Activated CD4-positive, alpha-beta T cell treated with anti-CD3 and anti-CD28 coated beads, Interleukin-2, amount 10 ng/mL, durations not matched to agents 24 days and 14 days (primary cell): ENCODE measurements around the gene PRMT2. TPM values are rescaled to one million over a fixed set of nuclear protein-coding genes. Genes with fewer than 3 reads are reported as not detected.

ENCODE experiments used
- DNase-seq: peaks from one replicate; pipeline ENCODE4 v3.0.0; 2022
- H3K27ac Mint-ChIP-seq: one replicate; pipeline ENCODE4 v1.8.0; 2022; ENCODE audit warnings: mild to moderate bottlenecking, mixed read lengths
- H3K27me3 Mint-ChIP-seq: one replicate; pipeline ENCODE4 v1.8.0; 2022; ENCODE audit warnings: mixed read lengths
- H3K36me3 Mint-ChIP-seq: one replicate; pipeline ENCODE4 v1.8.0; 2022; ENCODE audit warnings: low read depth, mild to moderate bottlenecking, mixed read lengths
- H3K4me1 Mint-ChIP-seq: one replicate; pipeline ENCODE4 v1.8.0; 2021; ENCODE audit warnings: mixed read lengths
- H3K4me3 Mint-ChIP-seq: one replicate; pipeline ENCODE4 v1.8.0; 2022; ENCODE audit warnings: mild to moderate bottlenecking, moderate library complexity, mixed read lengths
- H3K9me3 Mint-ChIP-seq: one replicate; pipeline ENCODE4 v1.8.0; 2021; ENCODE audit warnings: mixed read lengths
- intact Hi-C: fragments of 100-400 bp; cut with micrococcal nuclease; formaldehyde crosslinking; loops from one replicate; pipeline ENCODE4 v1.15.1; 2023
- total RNA-seq: library from RNA; stranded (reverse); gene quantifications from 2 replicates; pipeline ENCODE4 v1.2.3, GENCODE V29; 2022

The PRMT2 gene
- total RNA-seq, 1 donor from 2014 or later: 56.7 TPM

DNA sequence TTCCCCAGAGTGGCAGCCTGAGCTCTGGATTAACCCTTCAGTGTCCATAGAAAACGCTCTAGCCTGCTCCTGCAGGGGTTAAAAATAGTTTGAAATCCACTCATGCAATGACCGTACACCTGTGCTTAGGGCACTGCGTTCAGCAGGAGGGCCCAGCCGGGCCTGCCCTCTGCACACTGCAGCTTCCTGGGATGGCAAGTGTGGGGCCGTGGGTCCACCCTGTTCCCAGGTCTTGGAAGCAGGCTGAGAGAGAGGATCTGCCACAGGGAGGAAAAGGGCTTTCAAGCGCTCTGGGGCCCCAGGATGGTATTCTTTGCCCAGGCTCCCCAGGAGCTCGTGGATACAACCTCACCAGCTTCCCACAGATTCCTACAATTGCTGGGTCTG is 29.1 kb upstream of the PRMT2 start:
- Mint-ChIP-seq H3K9me3 (no peaks in the 10 kb centered on the region), H3K27me3 (peaks cover 1% of the 10 kb centered on the region), H3K4me3 (peak overlapping the region; percentile 41), H3K27ac (peak overlapping the region; percentile 73), H3K36me3 (no peaks in the 10 kb centered on the region), H3K4me1 (peaks cover 19% of the 10 kb centered on the region)
- intact Hi-C loops: no loop called here
- no peak for DNase-seq

DNA sequence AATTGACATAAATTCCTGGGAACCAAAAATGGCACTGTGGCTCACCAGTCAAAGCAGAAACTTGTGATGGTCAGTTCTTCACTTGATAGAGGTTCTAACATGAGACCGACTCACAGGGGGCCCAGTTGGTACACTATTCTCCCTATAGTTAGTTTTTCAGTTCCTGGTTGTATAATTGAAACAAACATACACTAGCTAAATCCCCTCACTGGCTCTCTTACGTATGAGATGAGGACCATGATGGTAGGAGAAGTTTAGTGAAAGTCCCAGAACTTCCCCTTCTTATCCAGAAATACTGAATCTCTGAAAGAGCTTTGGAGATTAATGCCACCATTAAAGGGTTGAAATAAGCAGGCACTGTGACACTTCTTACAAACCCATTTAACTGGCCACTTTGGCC is 27.8 kb upstream of the PRMT2 start:
- Mint-ChIP-seq H3K36me3 (no peaks in the 10 kb centered on the region), H3K27me3 (peaks cover 1% of the 10 kb centered on the region), H3K27ac (no peak overlapping the region), H3K4me3 (no peak overlapping the region), H3K9me3 (no peaks in the 10 kb centered on the region), H3K4me1 (peaks cover 19% of the 10 kb centered on the region)
- intact Hi-C loops: no loop called here
- no peak for DNase-seq

DNA sequence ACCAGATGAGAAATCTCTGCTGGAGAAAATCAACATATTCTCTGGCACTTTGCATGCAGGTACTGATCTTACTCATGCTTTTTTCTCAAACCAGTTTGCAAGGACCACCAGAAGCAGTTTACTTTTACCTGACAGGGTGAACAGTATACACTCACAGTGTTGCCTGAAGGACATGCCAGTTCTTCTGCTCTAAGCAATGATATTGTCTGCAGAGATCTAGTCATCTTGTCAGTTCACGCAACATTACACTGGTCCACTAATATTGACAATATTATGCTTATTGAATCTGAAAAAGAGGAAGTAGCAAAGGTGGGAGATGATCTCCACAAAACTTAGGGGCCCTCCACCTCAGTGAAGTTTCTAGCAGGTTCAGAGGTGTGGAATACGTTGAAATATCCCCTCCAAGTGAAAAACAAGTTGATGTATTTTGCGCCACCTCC is 26.8 kb upstream of the PRMT2 start:
- Mint-ChIP-seq H3K27me3 (peaks cover 6% of the 10 kb centered on the region), H3K4me1 (peaks cover 19% of the 10 kb centered on the region), H3K36me3 (no peaks in the 10 kb centered on the region), H3K27ac (no peak overlapping the region), H3K4me3 (no peak overlapping the region), H3K9me3 (no peaks in the 10 kb centered on the region)
- intact Hi-C loops: no loop called here
- DNase-seq: no peak

DNA sequence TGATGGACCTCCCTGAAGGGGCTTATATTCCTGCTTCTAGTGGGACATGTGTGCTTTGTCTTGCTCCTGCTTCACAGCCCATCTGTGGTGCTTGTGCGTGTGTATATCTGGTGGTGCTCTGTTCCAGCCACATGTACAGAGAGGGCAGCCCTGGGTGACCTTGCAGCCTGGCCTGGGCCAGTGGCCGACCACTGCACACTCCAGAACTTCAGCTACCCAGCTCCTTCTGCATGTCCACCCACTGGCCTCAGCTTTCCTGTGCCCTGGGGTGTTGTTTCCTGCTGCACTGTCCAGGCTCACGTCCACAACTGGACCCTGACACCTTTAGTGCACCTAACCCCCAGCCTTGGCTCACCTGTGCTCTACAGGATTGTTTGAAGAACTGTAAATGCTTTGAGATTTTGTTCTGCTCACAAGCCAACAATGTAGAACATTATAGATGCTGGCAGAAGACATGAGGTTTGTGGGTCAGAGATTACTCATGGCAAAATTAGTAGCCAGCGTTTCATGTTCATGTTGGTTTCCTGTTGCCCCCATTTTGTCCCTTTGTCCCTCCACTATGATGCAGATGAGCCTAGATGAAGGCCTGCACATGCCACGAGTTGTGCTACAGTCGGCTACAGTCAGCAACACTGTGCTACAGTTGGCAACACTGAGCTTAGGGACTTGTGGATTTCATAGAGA is 25.3 kb upstream of the PRMT2 start:
- Mint-ChIP-seq H3K9me3 (peaks cover 9% of the 10 kb centered on the region), H3K27ac (no peak overlapping the region), H3K36me3 (no peaks in the 10 kb centered on the region), H3K4me3 (no peak overlapping the region), H3K4me1 (peaks cover 14% of the 10 kb centered on the region), H3K27me3 (peaks cover 15% of the 10 kb centered on the region)
- DNase-seq: no peak
- intact Hi-C loops: no loop called here

DNA sequence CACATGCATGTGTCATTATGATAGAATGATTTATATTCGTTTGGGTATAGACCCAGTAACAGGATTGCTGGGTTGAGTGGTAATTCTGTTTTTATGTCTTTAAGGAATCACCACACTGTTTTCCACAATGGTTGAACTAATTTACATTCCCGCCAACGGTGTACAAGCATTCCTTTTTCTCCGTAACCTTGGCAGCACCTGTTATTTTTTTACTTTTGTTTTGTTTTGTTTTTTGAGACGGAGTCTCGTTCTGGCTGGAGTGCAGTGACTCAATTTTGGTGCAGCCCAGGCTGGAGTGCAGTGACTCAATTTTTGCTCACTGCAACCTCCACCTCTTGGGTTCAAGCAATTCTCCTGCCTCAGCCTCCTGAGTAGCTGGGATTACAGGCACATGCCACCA is 22.1 kb upstream of the PRMT2 start:
- no peaks in the 10 kb centered on the region for H3K36me3 Mint-ChIP-seq
- peaks cover 13% of the 10 kb centered on the region for H3K9me3 Mint-ChIP-seq
- no peak overlapping the region for H3K4me3 Mint-ChIP-seq
- no peak for DNase-seq
- H3K27ac Mint-ChIP-seq: no peak overlapping the region
- no peaks in the 10 kb centered on the region for H3K4me1 Mint-ChIP-seq
- H3K27me3 Mint-ChIP-seq: peaks cover 22% of the 10 kb centered on the region
- intact Hi-C loops: no loop called here

DNA sequence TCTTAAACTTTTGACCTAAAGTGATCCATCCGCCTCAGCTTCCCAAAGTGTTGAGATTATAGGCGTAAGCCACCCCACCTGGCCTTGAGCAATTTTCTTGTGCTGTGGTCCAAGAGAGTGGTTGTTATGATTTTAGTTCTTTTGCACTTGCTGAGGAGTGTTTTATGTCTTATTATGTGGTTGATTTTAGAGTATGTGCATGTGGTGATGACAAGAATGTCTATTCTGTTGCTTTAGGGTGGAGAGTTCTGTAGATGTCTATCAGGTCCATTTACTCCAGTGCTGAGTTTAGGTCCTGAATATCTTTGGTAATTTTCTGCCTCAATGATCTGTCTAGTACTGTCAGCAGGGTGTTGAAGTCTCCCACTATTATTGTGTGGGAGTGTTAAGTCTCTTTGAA is 19.4 kb upstream of the PRMT2 start:
- Mint-ChIP-seq H3K9me3 (peaks cover 13% of the 10 kb centered on the region), H3K4me1 (peaks cover 2% of the 10 kb centered on the region), H3K4me3 (no peak overlapping the region), H3K27me3 (peaks cover 22% of the 10 kb centered on the region), H3K27ac (no peak overlapping the region), H3K36me3 (no peaks in the 10 kb centered on the region)
- intact Hi-C loops: no loop called here
- no peak for DNase-seq

DNA sequence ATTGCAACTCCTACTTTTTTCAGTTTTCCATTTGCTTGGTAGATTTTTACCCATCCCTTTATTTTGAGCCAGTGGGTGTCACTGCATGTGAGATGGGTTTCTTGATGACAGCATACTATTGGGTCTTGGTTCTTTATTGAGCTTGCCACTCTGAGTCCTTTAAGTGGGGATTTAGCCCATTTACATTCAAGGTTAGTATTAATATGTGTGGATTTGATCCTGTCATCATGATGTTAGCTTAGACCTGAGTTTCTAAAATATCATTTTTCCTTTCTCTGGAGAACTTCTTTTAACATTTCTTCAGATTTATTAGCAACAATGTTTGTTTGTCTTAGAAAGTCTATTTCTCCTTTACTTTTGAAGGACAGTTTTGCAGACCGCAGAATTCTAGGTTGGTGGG is 18.8 kb upstream of the PRMT2 start:
- Mint-ChIP-seq H3K4me3 (no peak overlapping the region), H3K36me3 (no peaks in the 10 kb centered on the region), H3K4me1 (peaks cover 5% of the 10 kb centered on the region), H3K27me3 (peaks cover 22% of the 10 kb centered on the region), H3K9me3 (peaks cover 13% of the 10 kb centered on the region), H3K27ac (no peak overlapping the region)
- intact Hi-C loops: no loop called here
- DNase-seq: no peak

DNA sequence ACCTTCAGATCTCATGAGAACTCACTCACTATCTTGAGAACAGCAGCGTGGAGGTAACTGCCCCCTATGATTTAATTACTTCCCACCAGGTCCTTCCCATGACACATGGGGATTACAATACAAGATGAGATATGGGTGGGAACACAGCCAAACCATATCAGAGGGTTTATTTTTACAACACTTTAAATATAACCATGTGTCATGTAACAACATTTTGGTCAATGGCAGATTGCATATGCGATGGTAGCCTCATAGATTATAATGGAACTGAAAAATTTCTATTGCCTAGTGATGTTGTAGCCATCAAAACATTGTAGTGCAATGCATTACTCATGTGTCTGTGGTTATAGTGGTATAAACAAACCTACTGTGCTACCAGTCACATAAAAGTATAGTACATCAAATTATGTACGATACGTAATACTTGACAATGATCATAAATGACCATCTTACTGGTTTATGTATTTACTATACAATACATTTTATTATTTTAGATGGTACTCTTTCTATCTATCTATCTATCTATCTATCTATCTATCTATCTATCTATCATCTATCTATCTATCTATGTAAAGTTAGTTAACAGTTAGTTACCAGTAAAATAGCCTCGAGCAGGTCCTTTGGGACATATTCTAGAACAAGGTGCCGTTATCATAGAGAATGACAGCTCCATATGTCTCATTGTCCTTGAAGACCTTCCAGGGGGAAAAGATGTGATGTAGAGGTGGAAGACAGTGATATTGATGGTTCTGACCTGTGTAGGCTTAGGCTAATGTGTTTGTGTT is 18.0 kb upstream of the PRMT2 start:
- Mint-ChIP-seq H3K36me3 (no peaks in the 10 kb centered on the region), H3K4me1 (peaks cover 12% of the 10 kb centered on the region), H3K9me3 (peaks cover 13% of the 10 kb centered on the region), H3K4me3 (no peak overlapping the region), H3K27ac (no peak overlapping the region), H3K27me3 (peaks cover 22% of the 10 kb centered on the region)
- intact Hi-C loops: no loop called here
- DNase-seq: no peak

DNA sequence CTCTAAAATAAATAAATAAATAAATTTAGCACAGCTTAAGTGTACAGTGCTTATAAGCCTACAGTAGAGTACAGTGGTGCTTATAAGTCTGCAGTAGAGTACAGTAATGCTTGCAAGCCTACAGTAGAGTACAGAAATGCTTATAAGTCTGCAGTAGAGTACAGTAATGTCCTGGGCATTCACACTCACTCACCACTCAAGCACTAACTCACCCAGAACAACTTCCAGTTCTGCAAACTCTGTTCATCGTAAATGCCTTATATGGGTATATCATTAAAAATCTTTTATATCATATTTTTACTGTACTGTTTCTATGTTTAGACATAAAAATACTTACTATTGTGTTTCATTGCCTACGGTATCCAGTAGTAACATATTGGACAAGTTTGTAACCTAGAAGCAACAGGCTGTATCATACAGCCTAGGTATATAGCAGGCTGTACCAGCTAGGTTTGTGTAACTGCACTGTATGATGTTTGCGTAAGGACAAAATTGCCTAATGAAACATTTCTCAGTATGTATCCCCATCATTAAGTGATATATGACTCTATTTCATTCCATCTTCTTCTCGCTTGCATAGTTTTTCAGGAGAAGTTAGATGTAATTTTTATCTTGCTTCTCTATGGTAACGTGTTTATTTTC is 16.6 kb upstream of the PRMT2 start:
- no peak for DNase-seq
- no peaks in the 10 kb centered on the region for H3K36me3 Mint-ChIP-seq
- H3K4me3 Mint-ChIP-seq: no peak overlapping the region
- no peak overlapping the region for H3K27ac Mint-ChIP-seq
- H3K27me3 Mint-ChIP-seq: peaks cover 18% of the 10 kb centered on the region
- H3K4me1 Mint-ChIP-seq: peaks cover 19% of the 10 kb centered on the region
- intact Hi-C loops: no loop called here
- H3K9me3 Mint-ChIP-seq: peaks cover 13% of the 10 kb centered on the region

DNA sequence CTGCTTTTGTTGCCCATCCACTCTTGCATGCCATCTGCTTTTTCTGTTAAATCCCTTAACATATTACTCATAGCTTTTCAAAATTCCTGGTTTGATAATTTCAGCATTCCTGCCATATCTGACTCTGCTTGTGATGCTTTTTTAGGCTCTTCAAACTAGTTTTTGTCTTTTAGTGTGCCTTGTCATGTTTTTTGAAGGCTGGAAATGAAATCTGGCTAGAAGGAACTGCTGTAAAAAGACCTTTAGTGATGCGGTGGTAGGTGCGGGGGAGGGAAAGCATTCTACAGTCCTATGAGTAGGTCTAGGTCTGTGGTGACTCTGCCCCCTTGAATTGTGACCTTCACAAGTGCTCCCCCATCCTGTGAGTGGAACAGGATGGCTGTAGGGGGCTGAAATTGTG is 15.6 kb upstream of the PRMT2 start:
- no peak overlapping the region for H3K4me3 Mint-ChIP-seq

DNA sequence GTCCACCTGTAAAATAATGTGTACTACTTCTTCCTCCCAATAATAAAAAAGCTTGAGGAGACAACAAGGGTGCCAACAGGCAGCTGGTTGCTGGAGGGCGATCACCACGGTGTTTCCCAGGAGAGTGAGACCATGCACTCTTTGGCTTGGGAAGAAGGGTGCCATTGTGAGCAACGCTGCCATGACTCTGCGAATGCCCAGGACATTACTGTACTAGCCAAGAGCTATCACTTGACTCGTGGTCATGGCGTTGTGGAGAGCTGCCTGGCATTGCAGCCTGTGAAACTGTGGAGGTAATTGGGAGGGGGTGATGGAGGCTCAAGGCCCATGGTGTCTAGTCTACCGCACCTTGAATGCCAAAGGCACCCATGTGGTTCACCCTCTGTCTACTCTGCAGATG is 14.6 kb upstream of the PRMT2 start:
- peaks cover 3% of the 10 kb centered on the region for H3K27me3 Mint-ChIP-seq
- peaks cover 3% of the 10 kb centered on the region for H3K9me3 Mint-ChIP-seq
- peaks cover 19% of the 10 kb centered on the region for H3K4me1 Mint-ChIP-seq
- intact Hi-C loops: no loop called here
- H3K27ac Mint-ChIP-seq: peak overlapping the region; percentile 17
- DNase-seq: no peak
- H3K36me3 Mint-ChIP-seq: peaks cover 3% of the 10 kb centered on the region
- H3K4me3 Mint-ChIP-seq: no peak overlapping the region

More for the DNA sequence above, 15.6 kb upstream of the PRMT2 start:
- peaks cover 6% of the 10 kb centered on the region for H3K9me3 Mint-ChIP-seq
- H3K36me3 Mint-ChIP-seq: no peaks in the 10 kb centered on the region
- DNase-seq: no peak
- H3K27me3 Mint-ChIP-seq: peaks cover 10% of the 10 kb centered on the region
- intact Hi-C loops: no loop called here
- H3K4me1 Mint-ChIP-seq: peaks cover 19% of the 10 kb centered on the region
- no peak overlapping the region for H3K27ac Mint-ChIP-seq

DNA sequence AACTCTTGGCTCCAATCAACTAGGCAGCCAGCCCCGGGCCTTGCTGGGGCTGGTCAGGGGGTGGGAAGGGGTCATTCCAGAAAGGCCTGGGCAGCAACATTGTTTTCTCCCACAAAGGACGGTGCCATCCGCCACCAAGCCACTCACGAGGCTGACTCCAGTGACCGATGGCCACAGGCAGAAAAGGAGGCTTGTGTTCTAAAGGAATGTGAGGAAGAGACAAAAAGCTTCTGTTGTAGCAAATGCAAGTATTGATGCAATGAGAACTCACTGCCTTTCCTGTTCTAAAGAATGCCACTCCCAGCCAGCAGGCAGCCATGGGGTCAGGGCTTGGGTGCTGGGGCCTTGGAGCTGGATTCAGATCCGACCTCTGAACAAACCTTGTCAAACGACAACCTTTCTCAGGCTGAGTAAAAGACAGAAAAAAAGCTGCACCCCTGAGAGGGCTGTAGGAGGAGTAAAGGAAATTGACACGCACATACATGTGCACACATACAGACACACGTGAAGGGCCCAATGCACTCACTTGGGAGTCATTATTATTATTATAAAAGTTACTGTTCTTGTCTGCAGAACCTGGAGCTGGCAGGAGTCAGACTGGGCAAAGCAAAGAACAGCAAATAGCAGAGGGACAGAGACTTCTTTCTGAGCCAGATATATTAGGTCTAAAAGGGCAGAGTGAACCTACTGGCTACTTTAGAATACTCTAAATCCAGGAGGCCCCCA is 13.9 kb upstream of the PRMT2 start:
- Mint-ChIP-seq H3K36me3 (peaks cover 8% of the 10 kb centered on the region), H3K9me3 (peaks cover 3% of the 10 kb centered on the region), H3K4me1 (peaks cover 23% of the 10 kb centered on the region), H3K27me3 (no peaks in the 10 kb centered on the region), H3K27ac (peak overlapping the region; percentile 89), H3K4me3 (peak overlapping the region; percentile 2)
- intact Hi-C loops: no loop called here
- DNase-seq: peak; percentile 65

DNA sequence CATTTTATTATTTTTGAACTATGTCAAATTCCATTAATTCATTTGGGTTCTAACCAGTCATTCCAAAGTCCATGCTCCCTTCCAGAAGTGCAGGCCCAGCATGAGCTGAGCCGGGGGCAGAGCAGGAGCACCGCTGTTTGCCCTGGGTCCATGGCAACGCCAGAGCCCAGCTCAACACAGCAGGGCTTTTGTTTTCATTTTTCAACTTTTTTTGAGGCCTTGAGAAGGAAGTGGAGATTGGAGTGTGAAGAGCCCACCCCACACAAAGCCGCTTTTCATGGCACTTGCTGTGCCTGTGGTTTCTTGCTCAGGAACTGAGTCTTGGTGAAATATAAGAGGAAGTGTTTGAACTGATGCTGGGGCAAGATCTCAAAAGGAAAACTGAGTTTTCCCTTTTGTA is 13.2 kb upstream of the PRMT2 start:
- Mint-ChIP-seq H3K27ac (peak overlapping the region; percentile 89), H3K27me3 (no peaks in the 10 kb centered on the region), H3K4me3 (peak overlapping the region; percentile 55), H3K36me3 (peaks cover 8% of the 10 kb centered on the region), H3K4me1 (peaks cover 26% of the 10 kb centered on the region), H3K9me3 (peaks cover 6% of the 10 kb centered on the region)
- intact Hi-C loops: no loop called here
- peak; percentile 86 for DNase-seq

DNA sequence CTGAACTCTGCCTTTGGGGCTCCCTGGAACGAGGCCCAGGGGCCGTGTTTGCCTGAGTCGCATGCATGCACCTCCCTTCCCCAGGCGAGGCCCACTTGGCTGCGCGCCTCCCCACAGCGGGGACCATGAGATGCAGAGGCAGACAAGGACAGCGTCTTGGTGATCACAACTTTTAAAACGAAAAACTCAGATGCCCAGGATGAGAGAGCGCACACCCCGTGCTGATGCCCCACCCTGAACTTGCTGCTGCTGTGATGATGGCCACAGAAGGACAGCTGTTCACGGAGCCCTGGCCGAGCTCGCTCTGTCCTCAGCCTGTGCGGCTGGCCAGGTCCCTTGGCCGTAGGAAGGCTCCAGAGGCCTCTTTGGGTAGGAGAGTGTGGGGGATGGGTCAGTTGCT is 11.4 kb upstream of the PRMT2 start:
- H3K9me3 Mint-ChIP-seq: peaks cover 7% of the 10 kb centered on the region
- peaks cover 8% of the 10 kb centered on the region for H3K36me3 Mint-ChIP-seq
- H3K27ac Mint-ChIP-seq: no peak overlapping the region
- H3K4me1 Mint-ChIP-seq: peaks cover 26% of the 10 kb centered on the region
- H3K27me3 Mint-ChIP-seq: peaks cover 2% of the 10 kb centered on the region
- intact Hi-C loops: no loop called here
- DNase-seq: no peak
- H3K4me3 Mint-ChIP-seq: no peak overlapping the region
